H1 (cell line): ENCODE results near the gene CTAGE1. TPM values are rescaled to one million over a fixed set of nuclear protein-coding genes. Genes with fewer than 3 reads are reported as not detected.

ENCODE experiments used
- CTCF ChIA-PET: fragments of 300-600 bp; sonication (Branson Sonifier 250); formaldehyde crosslinking; loops from one replicate; lab custom pipeline; 2021; ENCODE audit not compliant: partially characterized antibody; lab: Charles Lee
- POLR2A ChIA-PET: fragments of 300-600 bp; sonication (Branson Sonifier 250); formaldehyde crosslinking; loops from one replicate; lab custom pipeline; 2021; ENCODE audit warnings: inconsistent platforms; ENCODE audit not compliant: partially characterized antibody; lab: Charles Lee
- DNase-seq, 2 experiments: peaks; one replicate each; pipeline versions ENCODE4 v3.0.0 to v3.0.0-alpha.2; 2010 to 2022; ENCODE audit warnings: low spot score in 2 of 2, low read depth in 1 of 2, mixed read lengths in 1 of 2
- FAIRE-seq: peaks from 2 replicates; lab custom pipeline; 2011; peaks lifted over from hg19 to GRCh38; lab: Jason Lieb, UNC
- H2AFZ ChIP-seq: 2 replicates; pipeline ENCODE4 v1.8.1; 2012; ENCODE audit warnings: low read length, inconsistent platforms
- H2AK5ac ChIP-seq: 2 replicates; pipeline ENCODE4 v1.6.1; 2013; ENCODE audit warnings: low read depth, low read length
- H2BK120ac ChIP-seq: replicated peaks from 2 replicates; pipeline ENCODE3; 2013; ENCODE audit warnings: low read depth, low read length, inconsistent platforms
- H2BK12ac ChIP-seq: 2 replicates; pipeline ENCODE4 v1.6.1; 2013; ENCODE audit warnings: low read depth, low read length
- H2BK15ac ChIP-seq: 2 replicates; pipeline ENCODE4 v1.6.1; 2013; ENCODE audit warnings: low read length
- H2BK20ac ChIP-seq: 2 replicates; pipeline ENCODE4 v1.6.1; 2013; ENCODE audit warnings: low read length
- H2BK5ac ChIP-seq: 2 replicates; pipeline ENCODE4 v1.6.1; 2013; ENCODE audit warnings: low read depth, low read length
- H3K14ac ChIP-seq: 2 replicates; pipeline ENCODE4 v1.6.1; 2013; ENCODE audit warnings: inconsistent platforms; ENCODE audit not compliant: insufficient read length
- H3K18ac ChIP-seq: 2 replicates; pipeline ENCODE4 v1.6.1; 2013; ENCODE audit warnings: low read length; ENCODE audit errors: extremely low read depth
- H3K23ac ChIP-seq: 2 replicates; pipeline ENCODE4 v1.6.1; 2013; ENCODE audit warnings: inconsistent platforms; ENCODE audit not compliant: insufficient read length
- H3K23me2 ChIP-seq: 2 replicates; pipeline ENCODE4 v1.6.1; 2013; ENCODE audit warnings: low read depth, low read length
- H3K27ac ChIP-seq: 2 replicates; pipeline ENCODE4 v1.6.1; 2011; ENCODE audit warnings: low read depth, low read length, inconsistent platforms
- H3K27me3 ChIP-seq, 4 experiments: replicated peaks in 1 of 4; 1 replicate in 1 of 4; 2 replicates in 3 of 4; pipeline versions ENCODE4 v1.6.1 to v1.8.1; 2011 to 2013; ENCODE audit warnings: low read length in 3 of 4, mild to moderate bottlenecking in 3 of 4, inconsistent platforms in 2 of 4, mixed read lengths in 2 of 4, moderate library complexity in 1 of 4; ENCODE audit not compliant: control insufficient read depth in 3 of 4, insufficient read depth in 3 of 4; ENCODE audit errors: extremely low read depth in 1 of 4
- H3K36me3 ChIP-seq, 4 experiments: 2 replicates each; pipeline versions ENCODE4 v1.6.1 to v1.8.1; 2011 to 2013; ENCODE audit warnings: mild to moderate bottlenecking in 4 of 4, low read length in 3 of 4, moderate library complexity in 2 of 4, control low read depth in 1 of 4, inconsistent platforms in 1 of 4; ENCODE audit not compliant: insufficient read depth in 4 of 4, control insufficient read depth in 2 of 4
- H3K4ac ChIP-seq: replicated peaks from 2 replicates; pipeline ENCODE3; 2013; ENCODE audit warnings: low read length, low read depth, mixed read lengths, inconsistent platforms; ENCODE audit not compliant: insufficient read length
- H3K4me1 ChIP-seq, 4 experiments: replicated peaks in 1 of 4; 1 replicate in 1 of 4; 2 replicates in 3 of 4; pipeline versions ENCODE4 v1.6.1 to v1.8.1; 2011 to 2013; ENCODE audit warnings: low read length in 3 of 4, inconsistent platforms in 2 of 4, mixed read lengths in 1 of 4; ENCODE audit not compliant: insufficient read depth in 4 of 4, control insufficient read depth in 3 of 4
- H3K4me2 ChIP-seq, 2 experiments: 2 replicates each; pipeline versions ENCODE4 v1.6.1 to v1.8.1; 2011 to 2013; ENCODE audit warnings: low read depth in 2 of 2, low read length in 2 of 2, control low read depth in 1 of 2, inconsistent platforms in 1 of 2, mild to moderate bottlenecking in 1 of 2; ENCODE audit not compliant: insufficient read depth in 1 of 2
- H3K4me3 ChIP-seq, 4 experiments: fragments of 200-600, 300-600 bp in 1 of 4; sonication (generic), shearing (Covaris generic), sonication (Bioruptor Twin) in 1 of 4; 2 replicates each; pipeline versions ENCODE4 v1.5.1 to v1.8.1; 2011 to 2016; ENCODE audit warnings: low read length in 4 of 4, low read depth in 3 of 4, control low read depth in 2 of 4, inconsistent platforms in 2 of 4, mild to moderate bottlenecking in 2 of 4, mixed read lengths in 1 of 4, moderate library complexity in 1 of 4; ENCODE audit not compliant: insufficient read depth in 2 of 4; ENCODE audit errors: extremely low read depth in 1 of 4
- H3K56ac ChIP-seq: replicated peaks from 2 replicates; pipeline ENCODE3; 2013; ENCODE audit warnings: low read depth, mild to moderate bottlenecking, mixed read lengths, low read length, inconsistent platforms; ENCODE audit not compliant: insufficient read length
- H3K79me1 ChIP-seq: 2 replicates; pipeline ENCODE4 v1.6.1; 2013; ENCODE audit warnings: low read depth, low read length, control low read depth
- H3K79me2 ChIP-seq, 2 experiments: 2 replicates each; pipeline versions ENCODE4 v1.6.1 to v1.8.1; 2012 to 2013; ENCODE audit warnings: low read length in 2 of 2, mild to moderate bottlenecking in 2 of 2, inconsistent platforms in 1 of 2; ENCODE audit not compliant: insufficient read depth in 2 of 2, control insufficient read depth in 1 of 2
- H3K9ac ChIP-seq, 4 experiments: replicated peaks in 1 of 4; 1 replicate in 1 of 4; 2 replicates in 3 of 4; pipeline versions ENCODE4 v1.6.1 to v1.8.1; 2011 to 2013; ENCODE audit warnings: low read depth in 3 of 4, low read length in 3 of 4, control low read depth in 2 of 4, mild to moderate bottlenecking in 2 of 4, moderate library complexity in 2 of 4, inconsistent platforms in 1 of 4; ENCODE audit errors: extremely low read depth in 1 of 4
- H3K9me3 ChIP-seq, 2 experiments: 2 replicates each; pipeline versions ENCODE4 v1.6.1 to v1.8.1; 2012 to 2013; ENCODE audit warnings: mild to moderate bottlenecking in 2 of 2, moderate library complexity in 2 of 2, control low read depth in 1 of 2, inconsistent platforms in 1 of 2, low read depth in 1 of 2, low read length in 1 of 2, mixed read lengths in 1 of 2; ENCODE audit not compliant: insufficient read depth in 2 of 2
- H4K20me1 ChIP-seq, 2 experiments: replicated peaks in 1 of 2; 2 replicates each; pipeline versions ENCODE3 to v1.8.1; 2011 to 2013; ENCODE audit warnings: inconsistent platforms in 2 of 2, low read length in 2 of 2, mild to moderate bottlenecking in 1 of 2; ENCODE audit not compliant: insufficient read depth in 2 of 2, control insufficient read depth in 1 of 2
- H4K5ac ChIP-seq: 2 replicates; pipeline ENCODE4 v1.6.1; 2013; ENCODE audit warnings: low read length, low read depth, mixed read lengths, inconsistent platforms; ENCODE audit not compliant: insufficient read length
- H4K8ac ChIP-seq: 2 replicates; pipeline ENCODE4 v1.8.0; 2013; ENCODE audit warnings: mild to moderate bottlenecking, moderate library complexity, low read length, inconsistent platforms; ENCODE audit not compliant: insufficient read depth; ENCODE audit errors: extremely low read depth
- H4K91ac ChIP-seq: replicated peaks from 2 replicates; pipeline ENCODE3; 2013; ENCODE audit warnings: low read length, mixed read lengths, inconsistent platforms; ENCODE audit not compliant: insufficient read length
- SUZ12 ChIP-seq: fragments of 200-600 bp; sonication (generic); IDR thresholded peaks from 2 replicates; pipeline ENCODE4 v1.6.1; 2012; ENCODE audit warnings: mild to moderate bottlenecking, inconsistent platforms, low read length, moderate library complexity, mixed read lengths
- YY1 ChIP-seq: IDR thresholded peaks from 2 replicates; pipeline ENCODE4 v1.6.1; 2011; ENCODE audit warnings: low read depth, mild to moderate bottlenecking, low read length
- WGBS, 2 experiments: shearing (Covaris generic) in 1 of 2; methylation state at CpG; one replicate each; pipeline versions ENCODE4 v1.1.6 to v1.1.7; 2013 to 2015; ENCODE audit warnings: low lambda C conversion rate in 2 of 2, mixed read lengths in 2 of 2, inconsistent platforms in 1 of 2, low coverage in 1 of 2, missing lambda C conversion rate in 1 of 2; ENCODE audit not compliant: insufficient replicate concordance in 2 of 2, insufficient coverage in 1 of 2, insufficient read length in 1 of 2; ENCODE audit errors: extremely low coverage in 1 of 2, missing lambda C conversion rate in 1 of 2; 5-methylcytosine and 5-hydroxymethylcytosine counted together
- polyA plus RNA-seq, 7 experiments: library from polyadenylated mRNA; depleted of rRNA in 3 of 7; stranded (reverse) in 5 of 7; unstranded in 2 of 7; fragments of >200 nt in 5 of 7; fragments of 200-250 nt in 2 of 7; gene quantifications; 1 replicate in 5 of 7; 2 replicates in 1 of 7; 4 replicates in 1 of 7; pipeline versions ENCODE4 v1.2.1 to v1.2.3, GENCODE V29; 2011 to 2013; ENCODE audit warnings: missing spikeins in 2 of 7, mixed read lengths in 2 of 7
- total RNA-seq: library from RNA; stranded (reverse); fragmentation: NEBNext Ultra II Directional; extraction: Animal tissue kit (Norgen Biotek cat#: 25700); gene quantifications from 2 replicates; pipeline ENCODE4 v1.2.1, GENCODE V29; 2021
- TF ChIP-seq, protein P1 (sequence below), 3 experiments: IDR thresholded peaks; 1 replicate in 2 of 3; 2 replicates in 1 of 3; pipeline versions ENCODE4 v1.5.1 to v1.6.1; 2011; ENCODE audit warnings: low read length in 3 of 3, mild to moderate bottlenecking in 3 of 3, inconsistent platforms in 2 of 3, low read depth in 1 of 3, moderate library complexity in 1 of 3; ENCODE audit not compliant: insufficient read depth in 1 of 3; ENCODE audit errors: control extremely low read depth in 1 of 3

The CTAGE1 gene
- total and polyA plus RNA-seq, 2 of the 8 experiments (the other 6 are each of a cell fraction or from before 2014, with no cell fraction given) = not detected

DNA sequence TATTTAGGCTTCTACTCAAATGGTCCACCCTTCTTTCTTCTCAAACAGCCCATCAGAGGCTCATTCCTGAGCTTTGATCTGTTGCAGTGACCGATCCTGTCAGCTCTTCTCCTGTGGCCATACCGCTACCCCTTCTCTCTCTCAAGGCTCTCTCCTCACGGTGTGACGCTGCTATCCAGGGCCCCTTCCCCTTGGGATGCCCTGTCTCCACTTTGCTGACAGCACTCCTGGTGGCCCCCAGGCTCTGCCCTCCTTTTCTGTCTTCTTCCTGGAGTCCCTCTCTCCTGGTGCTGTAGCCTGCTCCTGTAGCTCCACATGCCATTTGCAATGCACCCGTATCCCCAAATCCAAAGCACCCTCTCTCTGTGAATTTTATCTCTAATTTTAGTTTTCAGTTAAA, 45.4 kb upstream of the CTAGE1 start:
- Histone ChIP-seq H4K20me1 (no peaks in the 10 kb centered on the region), H3K23me2 (no peaks in the 10 kb centered on the region), H3K79me2 (no peaks in the 10 kb centered on the region), H3K4me1 (no peaks in the 10 kb centered on the region), H3K4ac (no peak overlapping the region), H4K8ac (no peak overlapping the region), H3K4me3 (no peak overlapping the region), H2BK5ac (no peak overlapping the region), H3K18ac (no peak overlapping the region), H2BK20ac (no peak overlapping the region), H3K23ac (no peak overlapping the region), H3K9me3 (no peaks in the 10 kb centered on the region), H2BK15ac (no peak overlapping the region), H2AFZ (no peak overlapping the region; the same call in 1 of the 2 replicates), H4K5ac (no peak overlapping the region), H4K91ac (no peak overlapping the region), H3K9ac (no peak overlapping the region), H3K27me3 (no peaks in the 10 kb centered on the region), H3K56ac (no peak overlapping the region), H3K79me1 (no peaks in the 10 kb centered on the region), H3K27ac (no peak overlapping the region), H3K4me2 (no peak overlapping the region), H2BK12ac (no peak overlapping the region), H2BK120ac (no peak overlapping the region)
- WGBS, 2 experiments = 82% methylated on average over 5 of the region's 5 CpGs; no CpG with 5 or more reads in 1 of the 2 experiments
- no peak for DNase-seq
- CTCF ChIA-PET = interaction anchor here (2.2 kb wide), 1 partner anchor 10 kb away, joined by 8 read pairs; no protein-coding TSS in a partner anchor
- POLR2A ChIA-PET = no interaction called here
- no peak for FAIRE-seq
- TF ChIP-seq, protein P1, sequence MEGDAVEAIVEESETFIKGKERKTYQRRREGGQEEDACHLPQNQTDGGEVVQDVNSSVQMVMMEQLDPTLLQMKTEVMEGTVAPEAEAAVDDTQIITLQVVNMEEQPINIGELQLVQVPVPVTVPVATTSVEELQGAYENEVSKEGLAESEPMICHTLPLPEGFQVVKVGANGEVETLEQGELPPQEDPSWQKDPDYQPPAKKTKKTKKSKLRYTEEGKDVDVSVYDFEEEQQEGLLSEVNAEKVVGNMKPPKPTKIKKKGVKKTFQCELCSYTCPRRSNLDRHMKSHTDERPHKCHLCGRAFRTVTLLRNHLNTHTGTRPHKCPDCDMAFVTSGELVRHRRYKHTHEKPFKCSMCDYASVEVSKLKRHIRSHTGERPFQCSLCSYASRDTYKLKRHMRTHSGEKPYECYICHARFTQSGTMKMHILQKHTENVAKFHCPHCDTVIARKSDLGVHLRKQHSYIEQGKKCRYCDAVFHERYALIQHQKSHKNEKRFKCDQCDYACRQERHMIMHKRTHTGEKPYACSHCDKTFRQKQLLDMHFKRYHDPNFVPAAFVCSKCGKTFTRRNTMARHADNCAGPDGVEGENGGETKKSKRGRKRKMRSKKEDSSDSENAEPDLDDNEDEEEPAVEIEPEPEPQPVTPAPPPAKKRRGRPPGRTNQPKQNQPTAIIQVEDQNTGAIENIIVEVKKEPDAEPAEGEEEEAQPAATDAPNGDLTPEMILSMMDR (IDR thresholded peaks at IDR 0.05; ENCODE audit: control extremely low read depth in 1 of 3, insufficient read depth in 1 of 3, low read depth in 1 of 3, low read length in 3 of 3) = no peak
- TF ChIP-seq SUZ12 = no peak
- no peak for TF ChIP-seq YY1
- TF ChIP-seq, all 59 proteins: peak for 0
- Histone ChIP-seq H3K36me3 (no peaks in the 10 kb centered on the region), H3K14ac (no peak overlapping the region), H2AK5ac (no peak overlapping the region)
